HG02938 (cell line): ENCODE measurements around the gene PHC3.
A peak's percentile ranks its signal among the peaks of the same experiment; 100 is the strongest.

Source experiments
- ATAC-seq: cut with Tn5 transposase; IDR thresholded peaks from one replicate; pipeline ENCODE4 v1.9.1; 2021; ENCODE audit warnings: mild to moderate bottlenecking, moderate library complexity; ENCODE audit not compliant: unreplicated experiment

The PHC3 gene

DNA sequence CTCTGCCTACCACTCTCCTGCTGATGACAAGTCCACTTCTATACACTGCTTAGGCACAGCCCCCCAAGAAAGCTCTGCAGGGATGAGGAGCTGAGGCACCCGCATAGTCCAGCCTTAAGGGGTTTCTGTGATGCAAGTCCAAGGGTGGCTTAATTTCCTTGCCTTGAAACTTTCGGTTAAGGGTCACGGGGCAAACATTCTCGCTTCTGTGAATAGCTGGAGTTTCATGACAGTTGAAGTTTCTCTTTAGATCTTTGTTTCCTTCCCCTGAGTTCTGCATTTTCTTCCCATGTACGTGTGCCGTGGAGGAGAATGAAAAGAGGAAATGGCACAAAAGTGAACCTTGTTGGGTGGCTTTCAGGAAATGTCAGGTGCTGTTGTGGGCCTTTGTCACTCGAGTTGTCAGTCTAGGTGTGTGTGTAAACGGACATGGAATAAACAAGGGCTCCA lies 136.7 kb downstream of the PHC3 start:
- ATAC-seq: peak; percentile 85

DNA sequence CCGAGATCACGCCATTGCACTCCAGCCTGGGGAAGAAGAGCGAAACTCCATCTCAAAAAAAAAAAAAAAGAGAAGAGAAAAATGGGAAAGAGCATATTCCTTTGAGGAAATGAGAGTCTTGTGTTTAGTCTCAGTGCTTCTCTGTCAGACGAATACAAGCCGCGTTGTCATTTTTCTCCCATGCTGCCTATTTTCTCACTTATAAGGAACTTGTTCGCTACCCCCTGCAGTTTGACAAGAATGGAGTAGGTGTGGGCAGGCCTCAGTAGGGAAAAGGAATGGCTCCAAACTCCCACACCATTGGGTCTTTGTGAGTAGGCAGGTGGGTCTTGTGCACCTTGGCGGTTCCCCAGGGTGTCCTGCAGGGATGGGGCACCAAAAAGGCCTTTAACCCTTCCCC lies 137.3 kb downstream of the PHC3 start:
- ATAC-seq: no peak

DNA sequence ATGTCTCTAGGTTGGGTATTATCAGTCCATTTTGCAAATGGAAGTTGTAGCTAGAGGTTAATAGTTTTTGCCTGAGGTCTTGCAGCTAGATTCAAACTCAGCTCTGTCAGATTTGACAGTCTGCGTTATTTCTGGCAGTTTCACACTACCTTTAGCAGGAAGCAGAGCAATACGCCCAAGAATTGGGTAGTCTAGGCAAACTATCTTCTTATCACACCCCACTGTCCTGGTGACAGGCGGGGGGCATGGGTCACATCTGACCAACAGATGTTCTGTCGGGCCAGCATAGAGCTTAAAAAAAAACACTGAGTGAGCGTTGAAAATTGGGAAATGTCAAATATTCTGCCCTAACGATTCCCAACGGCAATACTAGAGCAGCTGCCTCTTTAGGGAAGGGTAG lies 138.0 kb downstream of the PHC3 start:
- ATAC-seq: no peak

DNA sequence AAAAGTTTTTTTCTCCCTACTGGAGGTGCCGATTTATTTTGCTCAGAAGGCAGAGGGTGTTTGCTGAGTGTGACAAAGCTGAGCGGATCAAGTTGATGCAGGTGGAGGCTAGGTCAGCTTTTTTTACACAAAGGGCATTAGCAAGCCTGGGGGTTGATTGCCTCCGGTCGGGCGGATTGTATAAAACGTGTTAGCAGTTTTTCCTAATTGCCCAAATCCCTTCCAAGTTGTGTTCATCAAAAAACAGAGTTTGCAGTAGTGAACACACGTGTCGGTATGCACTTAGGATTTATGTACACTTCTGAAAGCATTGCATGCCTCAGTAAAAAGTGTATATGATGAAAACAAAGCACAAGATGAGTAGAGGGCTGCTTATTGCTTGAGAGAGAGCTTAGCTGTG lies 141.1 kb downstream of the PHC3 start:
- no peak for ATAC-seq

DNA sequence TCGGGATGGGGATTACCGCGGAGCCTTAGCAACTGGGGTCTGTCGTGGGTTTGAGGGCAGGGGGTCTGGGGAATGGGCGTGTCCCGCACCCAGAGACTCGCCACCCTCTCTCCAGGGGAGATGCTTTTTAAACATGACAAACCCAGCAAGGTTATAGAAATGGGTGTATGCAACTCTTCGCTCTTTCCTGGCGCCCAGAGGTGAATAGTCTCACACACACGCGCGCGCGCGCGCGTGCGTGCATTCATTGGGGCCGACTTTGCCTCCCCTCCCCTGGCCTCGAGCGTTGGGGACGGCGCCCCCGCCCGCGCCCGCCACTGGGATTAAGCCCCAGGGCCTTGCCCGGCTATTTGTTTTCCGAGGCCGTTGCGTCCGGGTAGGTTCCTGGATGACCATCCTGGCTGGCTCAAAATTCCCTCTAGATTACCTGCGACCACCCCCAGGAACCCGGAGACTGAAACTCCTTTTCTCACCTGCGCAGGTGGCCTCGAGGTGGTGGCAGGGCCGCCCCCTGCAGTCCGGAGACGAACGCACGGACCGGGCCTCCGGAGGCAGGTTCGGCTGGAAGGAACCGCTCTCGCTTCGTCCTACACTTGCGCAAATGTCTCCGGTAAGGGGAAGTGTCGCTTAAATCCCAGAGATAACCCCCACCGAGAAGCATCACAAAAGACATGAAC lies 143.0 kb downstream of the PHC3 start:
- ATAC-seq: peak; percentile 23
